ENCODE data around the gene FOLR2.
"Not testable (repeated sequence)": the region's sequence is repeated elsewhere in the genome, so short reads cannot be mapped to it uniquely, and the experiment has no call there.

FOLR2 gene

GRCh38 chr11:72216638-72217037, at the start of gene FOLR2:
Gene FOLR2, plus strand, starts transcription at chr11:72216794. Its CDS starts 1,791 bp downstream, at chr11:72218585.
- no peak for DNase-seq

DNA sequence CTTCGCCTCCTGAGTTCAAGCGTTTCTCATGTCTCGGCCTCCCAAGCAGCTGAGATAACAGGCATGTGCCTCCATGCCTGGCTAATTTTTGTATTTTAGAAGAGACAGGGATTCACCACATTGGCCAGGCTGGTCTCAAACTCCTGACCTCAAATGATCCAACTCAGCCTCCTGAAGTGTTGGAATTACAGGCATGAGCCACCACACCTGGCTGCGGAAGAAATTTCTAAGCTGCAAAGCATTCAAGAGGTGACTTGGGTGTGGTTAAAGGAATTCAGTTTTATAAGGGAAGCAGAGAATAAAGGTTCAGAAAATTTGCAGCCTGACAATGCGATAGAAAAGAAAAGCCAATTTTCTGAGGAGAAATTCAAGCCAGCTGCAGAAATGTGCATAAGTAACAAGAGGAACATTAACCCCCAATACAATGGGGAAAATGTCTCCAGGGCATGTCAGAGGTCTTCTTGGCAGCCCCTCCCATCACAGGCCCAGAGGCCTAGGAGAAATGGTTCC, 47.5 kb upstream of the FOLR2 start:
- DNase-seq, result not testable (repeated sequence)

GRCh38 chr11:72169754-72170153, 46.8 kb upstream of the FOLR2 start:
- DNase-seq, result not testable (repeated sequence)

DNA sequence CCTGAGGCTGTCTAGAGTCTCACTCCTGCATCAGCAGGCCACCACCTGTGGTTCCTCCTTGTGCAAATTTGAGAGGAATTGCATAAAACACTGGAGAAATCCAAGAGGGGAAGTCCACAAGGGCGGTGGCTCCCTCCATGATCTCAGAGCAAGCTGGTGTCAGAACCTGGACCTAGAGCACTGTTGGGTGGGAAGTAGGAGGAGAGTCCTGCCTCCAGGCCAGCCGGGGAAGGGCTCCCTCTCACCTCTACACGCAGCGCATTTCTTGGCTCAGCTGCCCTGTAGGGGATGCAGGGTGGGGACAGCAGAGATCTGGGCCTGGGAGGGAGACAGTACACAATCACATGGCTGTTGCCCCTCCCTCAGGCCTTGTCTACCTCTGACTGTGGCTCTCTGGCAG, 44.6 kb upstream of the FOLR2 start:
- DNase-seq, result not testable (repeated sequence)

- no peak for DNase-seq
Measured at GRCh38 chr11:72173291-72173690, 43.3 kb upstream of the FOLR2 start.

- no peak for DNase-seq
Measured at GRCh38 chr11:72174302-72175070, 42.1 kb upstream of the FOLR2 start.

DNA sequence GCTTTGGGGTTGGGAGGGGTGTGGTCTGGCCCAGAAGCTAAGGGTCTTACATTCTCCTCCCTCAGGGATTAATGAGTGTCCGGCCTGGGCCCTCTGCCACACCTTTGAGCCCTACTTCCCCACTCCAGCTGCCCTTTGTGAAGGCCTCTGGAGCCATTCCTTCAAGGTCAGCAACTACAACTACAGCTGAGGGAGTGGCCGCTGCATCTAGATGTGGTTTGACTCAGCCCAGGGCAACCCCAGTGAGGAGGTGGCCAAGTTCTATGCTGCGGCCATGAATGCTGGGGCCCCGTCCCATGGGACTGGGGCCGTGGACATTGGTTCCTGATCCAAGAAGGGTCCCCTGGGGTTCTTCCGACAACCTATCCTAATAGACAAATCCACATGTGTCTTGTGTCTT, 38.9 kb upstream of the FOLR2 start:
- DNase-seq, result no peak

- DNase-seq, result no peak
Measured at GRCh38 chr11:72179049-72179803, 37.4 kb upstream of the FOLR2 start.

DNA sequence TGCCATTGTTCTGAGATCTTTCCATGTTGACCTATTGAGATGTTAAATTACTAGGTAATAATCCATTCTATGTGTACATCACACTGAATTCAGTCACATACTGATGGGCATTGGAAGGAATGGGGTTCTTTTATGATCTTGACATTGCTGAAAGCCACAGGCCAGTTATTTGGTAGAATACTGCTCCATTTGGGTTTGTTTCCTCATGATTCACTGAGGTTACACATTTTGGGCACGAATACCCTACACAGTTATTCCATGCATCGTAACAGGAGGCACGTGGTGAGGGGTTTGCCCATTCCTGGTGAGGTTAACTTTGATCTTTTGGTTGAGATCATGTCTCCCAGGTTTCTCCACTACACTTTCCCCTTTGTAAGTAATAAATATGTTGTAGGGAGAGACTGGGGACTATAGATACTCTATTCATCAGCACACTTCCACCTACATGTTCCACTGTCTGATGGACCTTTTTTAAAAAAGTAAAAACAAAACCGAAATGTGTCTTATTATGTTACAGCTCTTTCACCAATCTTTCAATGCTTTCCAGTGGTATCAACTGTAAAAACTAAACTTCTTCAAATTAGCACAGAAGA, 36.7 kb upstream of the FOLR2 start:
- DNase-seq, result no peak

- DNase-seq, result not testable (repeated sequence)
Measured at GRCh38 chr11:72180892-72181552, 35.6 kb upstream of the FOLR2 start.

DNA sequence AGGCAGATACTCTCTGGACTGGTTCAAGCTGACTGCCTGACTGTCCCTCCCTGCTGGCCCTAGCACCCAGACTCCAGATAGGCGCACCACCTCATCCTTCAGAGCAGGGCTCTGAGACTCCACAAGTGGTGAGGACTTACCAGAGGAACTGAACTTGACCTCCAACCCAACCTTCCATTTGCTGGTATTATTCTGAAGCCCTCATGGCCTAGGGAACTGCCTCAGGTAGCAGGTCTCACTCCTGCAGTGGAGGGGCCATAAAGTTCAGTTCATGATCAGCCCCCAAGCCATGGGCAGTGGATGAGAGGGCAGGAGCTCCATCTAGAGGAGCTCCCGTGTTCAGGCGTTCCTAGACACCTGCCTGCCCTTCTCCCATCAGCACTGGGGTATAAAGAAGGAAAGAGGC, 35.0 kb upstream of the FOLR2 start:
- not testable (repeated sequence) for DNase-seq

DNA sequence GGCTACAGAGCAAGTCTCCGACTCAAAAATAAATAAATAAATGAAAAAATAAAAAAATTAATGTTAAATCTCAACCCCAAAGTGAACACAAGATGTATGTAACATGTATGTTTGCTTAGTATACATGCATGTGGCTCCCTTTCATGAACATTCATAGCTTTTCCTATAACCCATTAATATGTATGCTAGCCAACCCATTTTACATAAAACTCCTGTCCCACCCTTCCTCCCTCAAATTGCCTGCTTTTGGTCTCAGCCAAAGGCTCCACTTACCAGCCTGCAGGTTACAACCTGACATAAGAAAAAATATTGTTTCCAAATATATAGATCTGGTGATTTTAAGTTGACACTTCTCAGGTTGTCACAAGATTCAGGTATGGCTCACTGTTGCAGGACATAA, 28.3 kb upstream of the FOLR2 start:
- no peak for DNase-seq

DNA sequence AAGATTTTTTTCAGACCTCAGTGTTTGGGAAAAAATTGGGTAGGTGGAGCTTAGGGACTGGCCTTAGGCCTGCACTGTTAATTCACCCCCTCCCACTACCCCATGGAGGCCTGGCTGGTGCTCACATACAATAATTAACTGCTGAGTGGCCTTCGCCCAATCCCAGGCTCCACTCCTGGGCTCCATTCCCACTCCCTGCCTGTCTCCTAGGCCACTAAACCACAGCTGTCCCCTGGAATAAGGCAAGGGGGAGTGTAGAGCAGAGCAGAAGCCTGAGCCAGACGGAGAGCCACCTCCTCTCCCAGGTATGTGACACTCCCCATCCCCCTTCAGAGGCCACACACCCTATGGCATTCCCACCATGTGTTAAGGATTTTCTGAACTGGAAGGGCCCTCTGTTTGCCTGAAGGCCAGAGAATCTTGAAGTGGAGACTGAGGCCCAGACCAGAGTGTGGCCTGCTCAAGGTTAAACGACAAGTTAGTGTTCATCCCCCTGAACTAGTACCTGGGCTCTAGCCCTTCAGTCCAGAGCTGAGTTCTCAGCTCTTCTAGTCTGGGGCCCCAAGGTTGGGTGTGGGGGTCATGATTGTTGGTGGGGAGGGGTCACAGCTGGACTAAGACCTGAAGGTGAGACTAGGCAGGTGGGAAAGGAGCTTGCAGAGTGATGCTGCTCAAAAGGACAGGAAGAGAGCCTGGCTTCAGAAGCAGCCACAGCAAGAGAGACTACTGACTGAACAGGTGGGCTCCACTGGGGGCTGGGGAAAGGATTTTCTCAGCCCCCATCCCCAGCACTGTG, 26.9 kb upstream of the FOLR2 start:
- no peak for DNase-seq

DNA sequence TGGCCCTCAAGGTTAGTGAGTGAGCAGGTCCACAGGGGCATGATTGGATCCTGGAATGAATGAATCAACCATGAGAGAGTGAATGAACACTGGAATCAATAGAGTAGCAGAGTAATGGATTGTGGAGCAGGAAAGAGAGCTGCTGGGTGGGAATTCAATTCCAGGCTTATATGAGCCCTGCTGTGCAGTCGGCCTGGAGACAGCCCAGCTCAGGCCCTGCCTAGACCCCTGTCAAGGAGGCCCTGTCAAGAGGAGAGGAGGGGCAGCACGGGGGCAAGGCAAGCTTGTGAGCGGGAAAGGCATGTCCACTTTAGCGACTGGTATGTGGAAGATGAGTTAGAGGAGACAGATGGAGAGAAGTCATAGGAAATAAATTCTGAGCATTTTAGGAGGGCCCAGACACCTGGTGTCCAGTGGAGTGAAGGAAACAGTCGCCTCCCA, 25.9 kb upstream of the FOLR2 start:
- DNase-seq, result no peak

DNA sequence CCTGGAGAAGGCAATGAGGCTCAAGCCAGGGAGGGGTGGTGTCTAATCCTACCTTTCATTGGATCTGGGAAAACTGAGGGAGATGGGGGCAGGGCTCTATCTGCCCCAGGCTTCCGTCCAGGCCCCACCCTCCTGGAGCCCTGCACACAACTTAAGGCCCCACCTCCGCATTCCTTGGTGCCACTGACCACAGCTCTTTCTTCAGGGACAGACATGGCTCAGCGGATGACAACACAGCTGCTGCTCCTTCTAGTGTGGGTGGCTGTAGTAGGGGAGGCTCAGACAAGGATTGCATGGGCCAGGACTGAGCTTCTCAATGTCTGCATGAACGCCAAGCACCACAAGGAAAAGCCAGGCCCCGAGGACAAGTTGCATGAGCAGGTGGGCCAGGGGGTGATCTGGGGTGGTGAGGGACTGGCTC, 24.6 kb upstream of the FOLR2 start, which contains the start of gene FOLR1:
TSS of gene FOLR1 (plus strand) at position 180 of the 421 bp plus-strand sequence. CDS start at position 214, 34 bp downstream.
- no peak for DNase-seq

DNA sequence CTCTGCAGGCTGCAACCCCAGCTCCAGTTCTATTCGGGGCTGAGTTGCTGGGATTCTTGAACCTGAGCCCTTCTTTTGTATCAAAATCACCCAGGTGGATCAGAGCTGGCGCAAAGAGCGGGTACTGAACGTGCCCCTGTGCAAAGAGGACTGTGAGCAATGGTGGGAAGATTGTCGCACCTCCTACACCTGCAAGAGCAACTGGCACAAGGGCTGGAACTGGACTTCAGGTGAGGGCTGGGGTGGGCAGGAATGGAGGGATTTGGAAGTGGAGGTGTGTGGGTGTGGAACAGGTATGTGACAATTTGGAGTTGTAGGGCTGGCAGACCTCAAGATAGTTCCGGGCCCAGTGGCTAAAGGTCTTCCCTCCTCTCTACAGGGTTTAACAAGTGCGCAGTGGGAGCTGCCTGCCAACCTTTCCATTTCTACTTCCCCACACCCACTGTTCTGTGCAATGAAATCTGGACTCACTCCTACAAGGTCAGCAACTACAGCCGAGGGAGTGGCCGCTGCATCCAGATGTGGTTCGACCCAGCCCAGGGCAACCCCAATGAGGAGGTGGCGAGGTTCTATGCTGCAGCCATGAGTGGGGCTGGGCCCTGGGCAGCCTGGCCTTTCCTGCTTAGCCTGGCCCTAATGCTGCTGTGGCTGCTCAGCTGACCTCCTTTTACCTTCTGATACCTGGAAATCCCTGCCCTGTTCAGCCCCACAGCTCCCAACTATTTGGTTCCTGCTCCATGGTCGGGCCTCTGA, 20.9 kb upstream of the FOLR2 start:
- DNase-seq, result no peak

DNA sequence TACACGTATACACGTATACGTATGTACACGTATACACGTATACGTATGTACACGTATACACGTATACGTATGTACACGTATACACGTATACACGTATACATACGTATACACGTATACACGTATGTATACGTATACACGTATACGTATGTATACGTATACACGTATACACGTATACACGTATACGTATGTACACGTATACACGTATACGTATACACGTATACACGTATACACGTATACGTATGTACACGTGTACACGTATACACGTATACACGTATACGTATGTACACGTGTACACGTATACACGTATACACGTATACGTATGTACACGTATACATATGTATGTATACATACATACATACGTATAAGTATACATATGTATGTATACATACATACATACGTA, 15.1 kb upstream of the FOLR2 start:
- DNase-seq, result not testable (repeated sequence)

DNA sequence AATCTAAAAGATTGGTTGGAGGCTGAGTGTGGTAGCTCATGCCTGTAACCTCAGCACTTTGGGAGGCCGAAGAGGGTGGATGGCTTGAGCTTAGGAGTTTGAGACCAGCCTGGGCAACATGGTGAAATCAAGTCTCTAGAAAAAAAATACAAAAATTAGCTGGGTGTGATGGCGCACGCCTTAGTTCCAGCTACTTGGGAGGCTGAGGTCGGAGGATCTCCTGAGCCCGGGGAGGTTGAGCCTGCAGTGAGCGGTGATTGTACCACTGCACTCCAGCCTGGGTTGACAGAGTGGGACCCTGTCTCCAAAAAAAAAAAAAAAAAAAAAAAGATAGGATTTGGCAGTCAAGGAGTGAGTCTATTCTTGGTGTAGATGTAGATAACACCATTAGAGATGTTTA, 14.0 kb upstream of the FOLR2 start:
- no peak for DNase-seq

GRCh38 chr11:72203163-72203562, 13.4 kb upstream of the FOLR2 start:
- DNase-seq, result no peak

GRCh38 chr11:72204886-72205285, 11.7 kb upstream of the FOLR2 start:
- DNase-seq, result no peak

GRCh38 chr11:72206794-72207193, 9.8 kb upstream of the FOLR2 start:
- DNase-seq, result not testable (repeated sequence)

Data from stimulated activated CD8-positive, alpha-beta memory T cell treated with anti-CD3 and anti-CD28 coated beads, Interleukin-4, amount 100 ng/mL, for 48 hours (primary cell).